ENCODE data around the gene TTC24.
A peak's percentile ranks its signal among the peaks of the same experiment; 100 is the strongest.

Gene TTC24

DNA sequence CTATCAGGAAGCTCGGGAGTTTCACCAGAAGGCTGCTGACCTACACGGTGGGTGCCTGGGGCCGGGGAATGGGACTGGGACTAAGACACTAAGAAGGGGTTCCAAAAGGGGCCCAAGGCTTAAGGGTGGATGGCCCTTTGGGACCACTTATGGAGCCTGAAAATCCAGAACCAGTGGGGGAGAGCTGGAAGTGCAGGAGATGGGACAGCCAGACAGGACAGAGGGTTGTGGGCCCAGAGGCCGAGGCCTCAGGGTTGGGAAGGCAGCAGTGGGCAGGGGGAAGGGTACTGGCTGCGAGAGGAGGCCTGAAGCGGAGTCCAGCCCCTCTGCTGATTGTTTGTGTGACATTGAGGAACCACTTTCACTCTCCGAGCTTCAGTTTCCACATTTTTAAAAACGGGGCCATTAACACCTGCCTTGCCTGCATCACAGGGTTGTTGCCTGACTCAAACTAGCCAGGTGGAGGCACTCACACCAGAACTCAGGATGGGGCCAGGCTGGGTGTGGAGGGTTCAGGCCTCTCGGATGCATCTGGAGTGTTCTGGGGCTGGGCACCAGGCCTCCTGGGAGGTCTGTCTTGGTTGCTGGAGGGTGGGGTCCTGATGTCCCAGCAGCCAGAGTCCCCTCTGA, 3.0 kb downstream of the TTC24 start:
- TF ChIP-seq NFIC (IDR thresholded peaks at IDR 0.05) = no peak
- no peak for TF ChIP-seq FOXM1 (IDR thresholded peaks at IDR 0.05; ENCODE audit: borderline replicate concordance, low read depth)
- TF ChIP-seq, protein P1, sequence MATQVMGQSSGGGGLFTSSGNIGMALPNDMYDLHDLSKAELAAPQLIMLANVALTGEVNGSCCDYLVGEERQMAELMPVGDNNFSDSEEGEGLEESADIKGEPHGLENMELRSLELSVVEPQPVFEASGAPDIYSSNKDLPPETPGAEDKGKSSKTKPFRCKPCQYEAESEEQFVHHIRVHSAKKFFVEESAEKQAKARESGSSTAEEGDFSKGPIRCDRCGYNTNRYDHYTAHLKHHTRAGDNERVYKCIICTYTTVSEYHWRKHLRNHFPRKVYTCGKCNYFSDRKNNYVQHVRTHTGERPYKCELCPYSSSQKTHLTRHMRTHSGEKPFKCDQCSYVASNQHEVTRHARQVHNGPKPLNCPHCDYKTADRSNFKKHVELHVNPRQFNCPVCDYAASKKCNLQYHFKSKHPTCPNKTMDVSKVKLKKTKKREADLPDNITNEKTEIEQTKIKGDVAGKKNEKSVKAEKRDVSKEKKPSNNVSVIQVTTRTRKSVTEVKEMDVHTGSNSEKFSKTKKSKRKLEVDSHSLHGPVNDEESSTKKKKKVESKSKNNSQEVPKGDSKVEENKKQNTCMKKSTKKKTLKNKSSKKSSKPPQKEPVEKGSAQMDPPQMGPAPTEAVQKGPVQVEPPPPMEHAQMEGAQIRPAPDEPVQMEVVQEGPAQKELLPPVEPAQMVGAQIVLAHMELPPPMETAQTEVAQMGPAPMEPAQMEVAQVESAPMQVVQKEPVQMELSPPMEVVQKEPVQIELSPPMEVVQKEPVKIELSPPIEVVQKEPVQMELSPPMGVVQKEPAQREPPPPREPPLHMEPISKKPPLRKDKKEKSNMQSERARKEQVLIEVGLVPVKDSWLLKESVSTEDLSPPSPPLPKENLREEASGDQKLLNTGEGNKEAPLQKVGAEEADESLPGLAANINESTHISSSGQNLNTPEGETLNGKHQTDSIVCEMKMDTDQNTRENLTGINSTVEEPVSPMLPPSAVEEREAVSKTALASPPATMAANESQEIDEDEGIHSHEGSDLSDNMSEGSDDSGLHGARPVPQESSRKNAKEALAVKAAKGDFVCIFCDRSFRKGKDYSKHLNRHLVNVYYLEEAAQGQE (IDR thresholded peaks at IDR 0.05; ENCODE audit: low read depth) = no peak
- no peak for TF ChIP-seq ZBTB7A (IDR thresholded peaks at IDR 0.05; ENCODE audit: low read depth)
- no peak for TF ChIP-seq YY1 (IDR thresholded peaks at IDR 0.05; ENCODE audit: low read depth)
- no peak for TF ChIP-seq EP300 (IDR thresholded peaks at IDR 0.05; ENCODE audit: borderline replicate concordance)
- TF ChIP-seq, protein P2, sequence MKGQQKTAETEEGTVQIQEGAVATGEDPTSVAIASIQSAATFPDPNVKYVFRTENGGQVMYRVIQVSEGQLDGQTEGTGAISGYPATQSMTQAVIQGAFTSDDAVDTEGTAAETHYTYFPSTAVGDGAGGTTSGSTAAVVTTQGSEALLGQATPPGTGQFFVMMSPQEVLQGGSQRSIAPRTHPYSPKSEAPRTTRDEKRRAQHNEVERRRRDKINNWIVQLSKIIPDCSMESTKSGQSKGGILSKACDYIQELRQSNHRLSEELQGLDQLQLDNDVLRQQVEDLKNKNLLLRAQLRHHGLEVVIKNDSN (IDR thresholded peaks at IDR 0.05) = no peak
- TF ChIP-seq, protein P3, sequence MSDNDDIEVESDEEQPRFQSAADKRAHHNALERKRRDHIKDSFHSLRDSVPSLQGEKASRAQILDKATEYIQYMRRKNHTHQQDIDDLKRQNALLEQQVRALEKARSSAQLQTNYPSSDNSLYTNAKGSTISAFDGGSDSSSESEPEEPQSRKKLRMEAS (IDR thresholded peaks at IDR 0.05) = no peak
- no peak for TF ChIP-seq TCF12 (IDR thresholded peaks at IDR 0.05; ENCODE audit: low read depth)
- no peak for TF ChIP-seq CREB1 (IDR thresholded peaks at IDR 0.05; ENCODE audit: low read depth)
- no peak for TF ChIP-seq EGR1 (IDR thresholded peaks at IDR 0.05)
- TF ChIP-seq RAD21 (IDR thresholded peaks at IDR 0.05; ENCODE audit: low read depth) = no peak
- no peak for TF ChIP-seq TAF1 (IDR thresholded peaks at IDR 0.05; ENCODE audit: low read depth)
- no peak for TF ChIP-seq CEBPB (IDR thresholded peaks at IDR 0.05)
- no peak for TF ChIP-seq TEAD4 (IDR thresholded peaks at IDR 0.05)

DNA sequence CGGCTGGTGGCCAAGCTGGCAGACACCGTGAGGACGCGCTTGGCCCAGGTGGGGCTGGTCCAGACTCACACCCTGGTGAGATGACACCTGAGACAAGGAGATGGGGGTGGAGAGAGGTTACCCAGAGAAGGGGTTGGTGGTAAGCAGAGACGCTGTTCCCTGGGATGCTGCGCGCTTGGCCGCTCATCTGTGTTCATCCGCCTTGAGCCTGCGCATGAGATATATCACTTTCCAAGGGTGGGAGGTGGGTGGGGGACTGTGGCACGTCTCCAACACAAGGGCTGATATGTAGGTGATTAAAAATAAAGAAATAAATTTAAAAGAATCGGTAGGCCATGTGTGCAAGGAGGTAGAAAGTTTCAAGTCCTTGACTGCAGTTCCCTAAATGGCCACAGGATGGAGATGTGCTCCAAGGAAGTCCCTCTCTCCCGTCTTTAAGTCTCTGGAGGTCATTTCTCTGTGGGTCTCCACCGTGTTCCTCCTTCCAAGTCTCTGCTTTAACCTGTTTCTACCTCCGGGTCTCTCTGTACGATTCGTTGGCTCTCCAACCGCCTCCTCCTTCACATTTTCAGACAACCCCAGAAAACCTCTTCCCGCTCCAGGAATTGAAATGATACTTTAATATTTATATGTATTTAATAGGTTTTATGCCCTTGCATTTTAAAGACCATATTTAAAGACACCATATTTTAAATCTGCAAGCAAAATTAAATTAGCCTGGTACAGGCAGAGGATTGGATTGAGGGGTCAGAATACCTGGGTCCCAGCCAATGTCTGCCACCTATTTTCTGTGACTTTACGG, 4.5 kb downstream of the TTC24 start:
- TF ChIP-seq RAD21 (IDR thresholded peaks at IDR 0.05; ENCODE audit: low read depth) = peak; percentile 86
- no peak for TF ChIP-seq CEBPB (IDR thresholded peaks at IDR 0.05)

DNA sequence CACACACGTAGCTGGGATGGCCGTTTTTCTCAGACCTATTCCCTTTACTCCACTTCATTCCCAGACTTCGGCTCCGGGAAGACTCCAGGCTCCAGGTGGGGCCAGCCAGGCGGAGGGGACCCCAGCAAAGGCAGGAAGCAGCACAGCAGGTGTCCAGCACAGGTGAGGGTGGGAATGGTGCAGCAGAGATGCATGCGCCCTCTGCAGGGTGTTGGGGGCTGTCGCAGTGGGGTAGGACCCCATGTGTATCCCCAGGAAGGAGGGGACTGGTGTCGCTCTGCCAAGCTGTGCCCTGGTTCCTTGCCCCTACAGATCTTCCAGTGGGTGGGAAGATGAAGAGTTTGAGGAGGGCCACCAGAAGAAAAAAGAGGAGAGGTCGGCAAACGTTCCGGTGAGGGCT, 5.3 kb downstream of the TTC24 start:
- TF ChIP-seq RAD21 (IDR thresholded peaks at IDR 0.05; ENCODE audit: low read depth) (no peak), CEBPB (IDR thresholded peaks at IDR 0.05) (no peak), TAF1 (IDR thresholded peaks at IDR 0.05; ENCODE audit: low read depth) (no peak), FOXM1 (IDR thresholded peaks at IDR 0.05; ENCODE audit: borderline replicate concordance, low read depth) (no peak)
- TF ChIP-seq, protein P1 (IDR thresholded peaks at IDR 0.05; ENCODE audit: low read depth) = no peak

DNA sequence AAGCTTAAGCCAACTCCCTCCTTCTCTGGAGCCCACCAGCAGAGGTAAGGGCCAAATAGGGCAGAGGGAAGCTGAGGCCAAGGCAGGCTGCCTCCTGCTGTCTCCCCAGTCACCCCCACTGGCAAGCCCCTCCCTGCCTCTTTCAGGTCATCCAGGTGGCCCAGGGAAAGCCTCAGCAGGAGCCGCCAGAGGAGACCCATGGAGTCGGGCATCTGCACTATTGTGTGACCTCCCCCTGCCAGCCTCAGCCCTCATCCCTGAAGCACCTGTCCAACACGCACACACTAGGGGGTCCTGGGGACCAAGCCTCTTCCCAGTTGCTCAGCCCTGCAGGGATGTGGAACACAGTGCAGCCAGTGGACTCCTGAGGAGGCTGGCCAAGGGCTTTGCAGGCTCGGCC, 6.8 kb downstream of the TTC24 start:
- TF ChIP-seq FOXM1 (IDR thresholded peaks at IDR 0.05; ENCODE audit: borderline replicate concordance, low read depth) (no peak), EP300 (IDR thresholded peaks at IDR 0.05; ENCODE audit: borderline replicate concordance) (no peak), ZBTB7A (IDR thresholded peaks at IDR 0.05; ENCODE audit: low read depth) (no peak), TEAD4 (IDR thresholded peaks at IDR 0.05) (no peak), TCF12 (IDR thresholded peaks at IDR 0.05; ENCODE audit: low read depth) (no peak), CEBPB (IDR thresholded peaks at IDR 0.05) (no peak), NFIC (IDR thresholded peaks at IDR 0.05) (no peak), RAD21 (IDR thresholded peaks at IDR 0.05; ENCODE audit: low read depth) (no peak), TAF1 (IDR thresholded peaks at IDR 0.05; ENCODE audit: low read depth) (no peak), YY1 (IDR thresholded peaks at IDR 0.05; ENCODE audit: low read depth) (no peak), CREB1 (IDR thresholded peaks at IDR 0.05; ENCODE audit: low read depth) (no peak), EGR1 (IDR thresholded peaks at IDR 0.05) (no peak)
- TF ChIP-seq, protein P3 (IDR thresholded peaks at IDR 0.05) = no peak
- TF ChIP-seq, protein P1 (IDR thresholded peaks at IDR 0.05; ENCODE audit: low read depth) = no peak
- TF ChIP-seq, protein P2 (IDR thresholded peaks at IDR 0.05) = no peak

Measured in Ishikawa (cell line).